H1 (cell line): Measurements from ENCODE around the gene SMPX.

ENCODE experiments used
- CTCF ChIP-seq, 3 experiments: IDR thresholded peaks; 1 replicate in 2 of 3; 2 replicates in 1 of 3; pipeline versions ENCODE4 v1.5.1 to v1.6.1; 2011; ENCODE audit warnings: low read length in 3 of 3, mild to moderate bottlenecking in 3 of 3, inconsistent platforms in 2 of 3, low read depth in 1 of 3, moderate library complexity in 1 of 3; ENCODE audit not compliant: insufficient read depth in 1 of 3; ENCODE audit errors: control extremely low read depth in 1 of 3
- KDM1A ChIP-seq: fragments of 200-600, 300-600 bp; sonication (generic); IDR thresholded peaks from 2 replicates; pipeline ENCODE4 v1.7.1; 2016; ENCODE audit warnings: mild to moderate bottlenecking, low read length, borderline replicate concordance
- RXRA ChIP-seq: IDR thresholded peaks from 2 replicates; pipeline ENCODE4 v1.6.1; 2011; ENCODE audit warnings: low read depth, mild to moderate bottlenecking, low read length, moderate library complexity; ENCODE audit not compliant: insufficient read depth
- TAF1 ChIP-seq: IDR thresholded peaks from 2 replicates; pipeline ENCODE4 v1.6.1; 2011; ENCODE audit warnings: mild to moderate bottlenecking, low read depth, low read length
- YY1 ChIP-seq: IDR thresholded peaks from 2 replicates; pipeline ENCODE4 v1.6.1; 2011; ENCODE audit warnings: low read depth, mild to moderate bottlenecking, low read length

GRCh38 chrX:21800344-21800770 lies 42.4 kb upstream of the SMPX start:
- no peak for TF ChIP-seq YY1
- TF ChIP-seq KDM1A: no peak
- no peak for TF ChIP-seq CTCF (IDR thresholded peaks at IDR 0.05; ENCODE audit: control extremely low read depth in 1 of 3, insufficient read depth in 1 of 3, low read depth in 1 of 3, low read length in 3 of 3)
- TF ChIP-seq TAF1: no peak
- TF ChIP-seq RXRA: no peak
